Adipose tissue (tissue), 3 donors: ENCODE data around the gene KCNIP3. TPM values are rescaled to one million over a fixed set of nuclear protein-coding genes. Genes with fewer than 3 reads are reported as not detected.

Experiments
- polyA plus RNA-seq, 3 donors: library from polyadenylated mRNA; stranded (reverse); fragments of 200-250 nt; gene quantifications; one replicate each; pipeline ENCODE4 v1.2.3, GENCODE V29; 2013
- donor health status: healthy with polysubstance abuse.
- donor health status: Bipolar disorder and iron deficiency.
- donor health status: healthy.

KCNIP3 gene
- polyA plus RNA-seq, 3 donors: 2.4 to 14.1 (median 5.1) TPM

Other genes starting within 250 kb of the KCNIP3 start
- 10 to 100 TPM; 36.9 to 54.3 (median 48.4) TPM for gene MRPS5, start 175.5 kb upstream of the KCNIP3 start, polyA plus RNA-seq
- gene ZNF514, start 137.5 kb upstream of the KCNIP3 start, polyA plus RNA-seq: 1 to 10 TPM; 5.3 to 7.1 (median 6.8) TPM
- gene ZNF2, start 131.5 kb upstream of the KCNIP3 start, polyA plus RNA-seq: 1 to 10 TPM in 2 of 3 donors, under 1 TPM in 1; 0.79 to 1.5 (median 1.3) TPM
- under 1 TPM; 0.34 to 0.75 (median 0.45) TPM for gene ZNF892, start 89.8 kb upstream of the KCNIP3 start, polyA plus RNA-seq
- gene PROM2, start 22.9 kb upstream of the KCNIP3 start, polyA plus RNA-seq: 1 to 10 TPM; 2.0 to 6.1 (median 3.0) TPM
- 10 to 100 TPM; 20.8 to 34.6 (median 26.7) TPM for gene FAHD2A, start 105.4 kb downstream of the KCNIP3 start, polyA plus RNA-seq
- not detected for gene TRIM43B, start 187.4 kb downstream of the KCNIP3 start, polyA plus RNA-seq